HL-60 (cell line): ENCODE results near the gene TMIGD2.

Experiments used
- CTCF ChIP-seq: IDR thresholded peaks from one replicate; pipeline ENCODE4 v1.5.1; 2011; ENCODE audit warnings: low read length, control low read depth, inconsistent platforms; ENCODE audit not compliant: insufficient read depth
- TF ChIP-seq, protein P1 (sequence below): IDR thresholded peaks from 2 replicates; pipeline ENCODE4 v1.6.1; 2012; ENCODE audit warnings: low read depth; ENCODE audit not compliant: insufficient replicate concordance

GRCh38 chr19:4297901-4298809 is 4.0 kb downstream of the TMIGD2 start:
- TF ChIP-seq, protein P1, sequence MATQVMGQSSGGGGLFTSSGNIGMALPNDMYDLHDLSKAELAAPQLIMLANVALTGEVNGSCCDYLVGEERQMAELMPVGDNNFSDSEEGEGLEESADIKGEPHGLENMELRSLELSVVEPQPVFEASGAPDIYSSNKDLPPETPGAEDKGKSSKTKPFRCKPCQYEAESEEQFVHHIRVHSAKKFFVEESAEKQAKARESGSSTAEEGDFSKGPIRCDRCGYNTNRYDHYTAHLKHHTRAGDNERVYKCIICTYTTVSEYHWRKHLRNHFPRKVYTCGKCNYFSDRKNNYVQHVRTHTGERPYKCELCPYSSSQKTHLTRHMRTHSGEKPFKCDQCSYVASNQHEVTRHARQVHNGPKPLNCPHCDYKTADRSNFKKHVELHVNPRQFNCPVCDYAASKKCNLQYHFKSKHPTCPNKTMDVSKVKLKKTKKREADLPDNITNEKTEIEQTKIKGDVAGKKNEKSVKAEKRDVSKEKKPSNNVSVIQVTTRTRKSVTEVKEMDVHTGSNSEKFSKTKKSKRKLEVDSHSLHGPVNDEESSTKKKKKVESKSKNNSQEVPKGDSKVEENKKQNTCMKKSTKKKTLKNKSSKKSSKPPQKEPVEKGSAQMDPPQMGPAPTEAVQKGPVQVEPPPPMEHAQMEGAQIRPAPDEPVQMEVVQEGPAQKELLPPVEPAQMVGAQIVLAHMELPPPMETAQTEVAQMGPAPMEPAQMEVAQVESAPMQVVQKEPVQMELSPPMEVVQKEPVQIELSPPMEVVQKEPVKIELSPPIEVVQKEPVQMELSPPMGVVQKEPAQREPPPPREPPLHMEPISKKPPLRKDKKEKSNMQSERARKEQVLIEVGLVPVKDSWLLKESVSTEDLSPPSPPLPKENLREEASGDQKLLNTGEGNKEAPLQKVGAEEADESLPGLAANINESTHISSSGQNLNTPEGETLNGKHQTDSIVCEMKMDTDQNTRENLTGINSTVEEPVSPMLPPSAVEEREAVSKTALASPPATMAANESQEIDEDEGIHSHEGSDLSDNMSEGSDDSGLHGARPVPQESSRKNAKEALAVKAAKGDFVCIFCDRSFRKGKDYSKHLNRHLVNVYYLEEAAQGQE, result no peak
- no peak for TF ChIP-seq CTCF
